Measurements from ENCODE around the gene DLG3. TPM values are rescaled to one million over a fixed set of nuclear protein-coding genes. Genes with fewer than 3 reads are reported as not detected.

Gene DLG3
- total and polyA plus RNA-seq, 11 donors = 6.1 to 14.8 (median 9.6) TPM

DNA sequence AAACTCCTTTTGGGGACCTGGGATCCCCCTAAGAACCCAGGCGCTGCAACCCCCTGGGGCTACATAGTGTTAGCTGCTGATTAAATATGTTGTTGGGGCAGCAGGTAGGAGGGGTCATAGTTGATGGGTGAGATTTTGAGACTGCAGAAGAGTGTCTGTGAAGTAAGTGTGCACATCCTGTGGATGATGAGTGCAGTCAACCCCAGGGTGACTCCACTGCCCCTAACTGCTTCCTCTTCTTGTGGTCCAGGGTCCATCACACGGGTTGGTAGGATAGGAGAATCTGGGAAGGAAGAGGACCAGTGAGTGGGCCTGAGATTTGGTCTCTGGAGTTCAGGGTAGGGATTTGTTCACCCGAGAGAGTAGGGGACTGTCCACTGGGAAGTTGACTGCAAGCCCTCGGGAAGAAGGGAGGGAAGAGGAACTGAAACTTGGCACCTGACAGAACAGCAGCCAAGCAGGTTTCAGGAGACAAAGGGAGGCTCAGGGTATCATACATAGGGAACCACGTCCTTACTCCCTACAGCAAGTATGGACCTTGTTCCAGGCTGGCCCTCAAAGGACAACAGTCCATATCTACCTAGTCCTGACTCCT, 8.5 kb downstream of the DLG3 start:
- ATAC-seq (no peak), DNase-seq (no peak)
- no peak for TF ChIP-seq POLR2A (IDR thresholded peaks at IDR 0.05)
- TF ChIP-seq, protein P1, sequence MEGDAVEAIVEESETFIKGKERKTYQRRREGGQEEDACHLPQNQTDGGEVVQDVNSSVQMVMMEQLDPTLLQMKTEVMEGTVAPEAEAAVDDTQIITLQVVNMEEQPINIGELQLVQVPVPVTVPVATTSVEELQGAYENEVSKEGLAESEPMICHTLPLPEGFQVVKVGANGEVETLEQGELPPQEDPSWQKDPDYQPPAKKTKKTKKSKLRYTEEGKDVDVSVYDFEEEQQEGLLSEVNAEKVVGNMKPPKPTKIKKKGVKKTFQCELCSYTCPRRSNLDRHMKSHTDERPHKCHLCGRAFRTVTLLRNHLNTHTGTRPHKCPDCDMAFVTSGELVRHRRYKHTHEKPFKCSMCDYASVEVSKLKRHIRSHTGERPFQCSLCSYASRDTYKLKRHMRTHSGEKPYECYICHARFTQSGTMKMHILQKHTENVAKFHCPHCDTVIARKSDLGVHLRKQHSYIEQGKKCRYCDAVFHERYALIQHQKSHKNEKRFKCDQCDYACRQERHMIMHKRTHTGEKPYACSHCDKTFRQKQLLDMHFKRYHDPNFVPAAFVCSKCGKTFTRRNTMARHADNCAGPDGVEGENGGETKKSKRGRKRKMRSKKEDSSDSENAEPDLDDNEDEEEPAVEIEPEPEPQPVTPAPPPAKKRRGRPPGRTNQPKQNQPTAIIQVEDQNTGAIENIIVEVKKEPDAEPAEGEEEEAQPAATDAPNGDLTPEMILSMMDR (IDR thresholded peaks at IDR 0.05) = no peak
- Histone ChIP-seq H3K27me3 (peaks cover 0 to 28% (median 0%) of the 10 kb centered on the region in 9 donors), H3K9me3 (no peaks in the 10 kb centered on the region), H3K27ac (peak overlapping the region in 1 of 12 donors; percentile 49), H3K36me3 (no peaks in the 10 kb centered on the region), H3K4me1 (peaks cover 0 to 15% (median 0%) of the 10 kb centered on the region in 12 donors), H3K4me3 (peak overlapping the region in 9 of 12 donors; percentile 51 to 78 (median 62))
- WGBS, 4 donors = 59 to 69% (median 65%) methylated on average over 5 of the region's 5 CpGs
- intact Hi-C loops (cut with DNase I) = loop anchor here in 8 of 10 donors (2.0 to 10.0 kb wide), 5 partner anchors 99 to 212 kb away; no protein-coding TSS in a partner anchor

DNA sequence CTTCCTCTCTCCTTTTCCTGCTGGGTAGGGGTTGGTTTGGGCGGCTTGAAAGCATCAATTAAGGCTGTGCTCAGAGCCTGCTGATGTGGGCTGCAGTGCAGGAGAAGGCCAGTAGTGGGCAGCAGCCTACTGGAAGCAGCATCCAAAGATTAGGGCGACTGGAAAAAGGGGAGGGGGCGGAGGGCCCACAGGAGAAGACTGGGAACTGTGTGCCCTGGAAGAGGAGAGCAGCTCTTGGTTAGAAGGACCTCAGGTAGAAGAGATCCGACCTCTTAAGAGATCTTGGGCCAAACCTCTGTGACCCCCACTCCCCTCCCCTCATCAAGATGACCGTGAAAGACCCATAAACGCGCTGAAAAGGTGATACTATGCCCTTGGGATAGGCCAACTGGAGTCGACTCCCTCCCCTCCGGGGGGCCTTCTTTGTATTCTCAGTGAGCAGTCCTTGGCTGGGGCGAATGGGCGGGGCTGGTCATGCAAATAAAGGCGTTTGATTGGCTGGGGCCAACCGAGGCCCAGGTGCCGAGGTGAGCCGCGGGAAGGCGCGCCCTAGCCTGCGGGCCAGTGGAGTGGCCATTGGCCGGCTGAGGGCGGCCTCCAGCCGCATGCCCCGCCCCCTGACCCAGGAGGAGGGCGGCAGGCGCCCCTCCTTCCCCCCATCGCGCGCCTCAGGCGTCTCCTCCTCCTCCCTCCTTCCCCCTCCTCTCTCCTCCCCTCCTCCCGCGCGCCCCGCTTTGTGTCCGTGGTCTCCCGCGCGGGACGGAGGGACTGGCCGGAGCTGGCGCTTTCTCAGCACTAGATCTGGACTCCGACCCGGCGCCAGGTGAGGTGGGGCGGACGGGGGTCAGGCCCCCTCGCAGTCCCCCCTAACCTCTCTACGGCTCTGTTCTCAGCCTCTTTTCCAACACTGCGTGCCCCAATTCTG, 10.1 kb downstream of the DLG3 start:
- intact Hi-C loops (cut with DNase I) = loop anchor here in 9 of 10 donors (1.0 to 10.0 kb wide), 9 partner anchors 26 to 210 kb away; no protein-coding TSS in a partner anchor
- WGBS, 4 donors = 23 to 51% (median 29%) methylated on average over 39 to 47 of the region's 48 CpGs

DNA sequence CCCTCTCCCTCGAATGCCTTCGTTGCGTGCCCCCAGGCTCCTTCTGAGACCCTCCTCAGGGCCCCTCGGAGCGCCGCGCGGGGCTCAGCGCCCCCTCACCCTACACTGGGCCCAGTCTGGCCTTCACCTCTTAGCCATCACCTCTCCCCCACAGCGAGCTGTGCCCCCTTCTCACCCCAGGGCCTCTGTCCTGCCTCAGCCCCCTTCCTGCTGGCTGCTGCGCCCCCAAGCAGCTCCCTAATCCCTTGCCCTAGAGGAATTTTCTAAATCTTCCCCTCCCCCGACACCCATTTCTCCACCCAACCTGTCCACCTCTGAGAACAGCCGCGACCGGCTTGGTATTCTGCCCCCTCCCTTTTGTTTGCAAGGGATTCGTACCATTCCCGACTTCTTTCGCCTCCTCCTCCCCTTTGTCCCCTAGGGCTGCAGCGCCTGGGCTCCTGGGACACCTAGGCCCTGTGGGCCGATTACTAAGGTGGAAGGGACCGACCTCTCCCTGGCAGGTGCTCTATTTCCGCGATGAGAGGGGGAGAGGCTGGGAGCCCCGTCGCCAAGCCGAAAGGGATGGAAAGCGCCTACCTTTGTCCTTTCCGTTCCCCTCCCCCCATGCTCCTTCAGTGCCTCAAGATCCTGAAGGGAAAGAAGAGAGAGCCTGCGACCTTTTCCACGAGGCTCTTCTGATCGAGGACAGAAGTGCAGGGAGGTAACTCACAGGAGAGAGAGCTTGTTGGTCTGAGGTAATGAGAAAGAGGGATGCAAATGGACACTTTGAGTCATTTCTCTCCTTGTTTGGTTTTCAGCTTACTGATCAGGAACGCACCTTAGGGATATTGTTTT, 10.9 kb downstream of the DLG3 start:
- DNase-seq (no peak), ATAC-seq (peak in 2 of 4 donors; percentile 7 to 13)
- 21 to 45% (median 37%) methylated on average over 32 of the region's 32 CpGs for WGBS, 4 donors
- intact Hi-C loops (cut with DNase I) = loop anchor here in 6 of 10 donors (2.0 to 10.0 kb wide), 7 partner anchors 21 to 209 kb away; no protein-coding TSS in a partner anchor
- H3K4me3 ChIP-seq = peak overlapping the region in 11 of 12 donors; percentile 39 to 69 (median 57)
- peaks cover 0 to 15% (median 2%) of the 10 kb centered on the region in 12 donors for H3K4me1 ChIP-seq
- no peaks in the 10 kb centered on the region for H3K9me3 ChIP-seq
- H3K27ac ChIP-seq = peak overlapping the region in 11 of 12 donors; percentile 40 to 87 (median 79)
- no peaks in the 10 kb centered on the region for H3K36me3 ChIP-seq
- TF ChIP-seq POLR2A (IDR thresholded peaks at IDR 0.05) = no peak
- TF ChIP-seq, protein P1 (IDR thresholded peaks at IDR 0.05) = no peak
- peaks cover 0 to 30% (median 0%) of the 10 kb centered on the region in 9 donors for H3K27me3 ChIP-seq

More for the DNA sequence above, 10.1 kb downstream of the DLG3 start:
- Histone ChIP-seq H3K4me1 (peaks cover 0 to 15% (median 2%) of the 10 kb centered on the region in 12 donors), H3K36me3 (no peaks in the 10 kb centered on the region), H3K4me3 (peak overlapping the region in 11 of 12 donors; percentile 39 to 69 (median 57)), H3K27ac (peak overlapping the region; percentile 40 to 87 (median 76)), H3K27me3 (peaks cover 0 to 30% (median 0%) of the 10 kb centered on the region in 9 donors), H3K9me3 (no peaks in the 10 kb centered on the region)
- TF ChIP-seq, protein P1 (IDR thresholded peaks at IDR 0.05) = peak; percentile 58 to 79 (median 71)
- TF ChIP-seq POLR2A (IDR thresholded peaks at IDR 0.05) = no peak
- ATAC-seq = peak; percentile 87 to 92 (median 88)
- DNase-seq = peak; percentile 56 to 83 (median 78)

Data from heart left ventricle (tissue), 16 donors.